OCI-LY1 (cell line): Measurements from ENCODE around the gene ADAM8.

Source experiments
- H2AFZ ChIP-seq: fragments of 200-600 bp; sonication (generic), shearing (Covaris generic); 2 replicates; pipeline ENCODE4 v1.6.0; 2014; ENCODE audit warnings: antibody characterized with exemption, mild to moderate bottlenecking, low read length
- H3F3A ChIP-seq: fragments of 200-600 bp; sonication (generic), shearing (Covaris generic); 2 replicates; pipeline ENCODE4 v1.6.0; 2014; ENCODE audit warnings: mild to moderate bottlenecking, antibody characterized with exemption, low read length, moderate library complexity; ENCODE audit not compliant: insufficient read depth
- H3K27ac ChIP-seq: fragments of 200-600 bp; sonication (generic); 2 replicates; pipeline ENCODE4 v1.5.1; 2014; ENCODE audit warnings: low read length, mixed run types, mild to moderate bottlenecking, low read depth; ENCODE audit not compliant: poor library complexity, severe bottlenecking
- H3K27me3 ChIP-seq: fragments of 200-600 bp; sonication (generic); 2 replicates; pipeline ENCODE4 v1.6.0; 2014; ENCODE audit warnings: antibody characterized with exemption, mild to moderate bottlenecking, low read length, moderate library complexity; ENCODE audit not compliant: insufficient read depth
- H3K36me3 ChIP-seq: fragments of 200-600 bp; sonication (generic); 2 replicates; pipeline ENCODE4 v1.6.1; 2014; ENCODE audit warnings: mild to moderate bottlenecking, antibody characterized with exemption, low read length, moderate library complexity, mixed read lengths; ENCODE audit not compliant: insufficient read depth
- H3K4me1 ChIP-seq: fragments of 200-600 bp; sonication (generic); 2 replicates; pipeline ENCODE4 v1.5.1; 2014; ENCODE audit warnings: mild to moderate bottlenecking, low read length, moderate library complexity; ENCODE audit not compliant: insufficient read depth, severe bottlenecking
- H3K4me2 ChIP-seq: fragments of 200-600 bp; sonication (generic), shearing (Covaris generic); 2 replicates; pipeline ENCODE4 v1.6.1; 2014; ENCODE audit warnings: low read length
- H3K4me3 ChIP-seq: fragments of 200-600 bp; sonication (generic); 2 replicates; pipeline ENCODE4 v1.5.1; 2014; ENCODE audit warnings: low read length, low read depth, mild to moderate bottlenecking, mixed read lengths; ENCODE audit not compliant: poor library complexity, severe bottlenecking
- H3K79me2 ChIP-seq: fragments of 200-600 bp; shearing (Covaris generic); 2 replicates; pipeline ENCODE4 v1.6.1; 2016; ENCODE audit warnings: mixed run types, low read length, mixed read lengths; ENCODE audit not compliant: insufficient read depth
- H3K9ac ChIP-seq: fragments of 200-600 bp; sonication (generic), shearing (Covaris generic); 2 replicates; pipeline ENCODE4 v1.6.1; 2014; ENCODE audit warnings: mild to moderate bottlenecking, low read length, mixed read lengths
- H3K9me2 ChIP-seq: fragments of 200-600 bp; sonication (generic), shearing (Covaris generic); 2 replicates; pipeline ENCODE4 v1.6.1; 2014; ENCODE audit warnings: low read depth, mild to moderate bottlenecking, low read length, mixed read lengths
- H3K9me3 ChIP-seq: fragments of 200-600 bp; shearing (Covaris generic); 2 replicates; pipeline ENCODE4 v1.6.1; 2014; ENCODE audit warnings: low read length, mixed read lengths
- H4K20me1 ChIP-seq: fragments of 200-600 bp; sonication (generic), shearing (Covaris generic); 2 replicates; pipeline ENCODE4 v1.6.0; 2016; ENCODE audit warnings: mild to moderate bottlenecking, low read length; ENCODE audit not compliant: insufficient read depth
- CTCF ChIP-seq: fragments of 200-600 bp; sonication (generic), shearing (Covaris generic); IDR thresholded peaks from 2 replicates; pipeline ENCODE4 v1.5.1; 2017; ENCODE audit warnings: mild to moderate bottlenecking, antibody characterized with exemption, low read length, moderate library complexity, mixed read lengths
- EZH2 ChIP-seq: fragments of 200-600 bp; sonication (generic), shearing (Covaris generic); IDR thresholded peaks from 2 replicates; pipeline ENCODE4 v1.8.0; 2017; ENCODE audit warnings: borderline replicate concordance, mixed run types, mild to moderate bottlenecking, antibody characterized with exemption, low read length, moderate library complexity, mixed read lengths

Gene ADAM8

GRCh38 chr10:133229265-133230043 is 47.2 kb downstream of the ADAM8 start:
- TF ChIP-seq CTCF: no peak
- no peak for TF ChIP-seq EZH2
- H3K27ac ChIP-seq: no peak overlapping the region
- H3K4me1 ChIP-seq: no peaks in the 10 kb centered on the region
- no peaks in the 10 kb centered on the region for H3K9me3 ChIP-seq
- no peaks in the 10 kb centered on the region for H3K79me2 ChIP-seq
- no peak overlapping the region for H3K9ac ChIP-seq
- no peaks in the 10 kb centered on the region for H4K20me1 ChIP-seq
- H3F3A ChIP-seq: no peaks in the 10 kb centered on the region
- no peaks in the 10 kb centered on the region for H3K9me2 ChIP-seq
- H3K4me2 ChIP-seq: no peak overlapping the region
- no peak overlapping the region for H3K4me3 ChIP-seq
- no peaks in the 10 kb centered on the region for H3K36me3 ChIP-seq
- no peaks in the 10 kb centered on the region for H3K27me3 ChIP-seq
- no peak overlapping the region for H2AFZ ChIP-seq

- Histone ChIP-seq H3F3A (no peaks in the 10 kb centered on the region), H3K27ac (no peak overlapping the region), H3K27me3 (no peaks in the 10 kb centered on the region), H3K79me2 (no peaks in the 10 kb centered on the region), H3K9ac (no peak overlapping the region), H3K4me3 (no peak overlapping the region), H3K9me2 (no peaks in the 10 kb centered on the region), H3K36me3 (no peaks in the 10 kb centered on the region), H4K20me1 (no peaks in the 10 kb centered on the region), H2AFZ (no peak overlapping the region), H3K4me1 (no peaks in the 10 kb centered on the region), H3K9me3 (no peaks in the 10 kb centered on the region), H3K4me2 (no peak overlapping the region)
- TF ChIP-seq EZH2: no peak
- no peak for TF ChIP-seq CTCF
Measured at GRCh38 chr10:133227256-133227655, 49.4 kb downstream of the ADAM8 start.

GRCh38 chr10:133226251-133226808 is 50.3 kb downstream of the ADAM8 start:
- TF ChIP-seq EZH2 (no peak), CTCF (no peak)
- no peaks in the 10 kb centered on the region for H3K36me3 ChIP-seq
- no peaks in the 10 kb centered on the region for H3K9me2 ChIP-seq
- no peak overlapping the region for H3K4me2 ChIP-seq
- no peaks in the 10 kb centered on the region for H3K9me3 ChIP-seq
- H4K20me1 ChIP-seq: no peaks in the 10 kb centered on the region
- H3K4me3 ChIP-seq: no peak overlapping the region
- H3K4me1 ChIP-seq: no peaks in the 10 kb centered on the region
- H3K27me3 ChIP-seq: no peaks in the 10 kb centered on the region
- H3F3A ChIP-seq: no peaks in the 10 kb centered on the region
- H2AFZ ChIP-seq: no peak overlapping the region
- no peaks in the 10 kb centered on the region for H3K79me2 ChIP-seq
- H3K9ac ChIP-seq: no peak overlapping the region
- H3K27ac ChIP-seq: no peak overlapping the region
